GM04503 (cell line): ENCODE data around the gene CANT1.

ENCODE experiments used
- DNase-seq: peaks from one replicate; pipeline ENCODE4 v3.0.0-alpha.2; 2012; ENCODE audit warnings: low read depth

The CANT1 gene

DNA sequence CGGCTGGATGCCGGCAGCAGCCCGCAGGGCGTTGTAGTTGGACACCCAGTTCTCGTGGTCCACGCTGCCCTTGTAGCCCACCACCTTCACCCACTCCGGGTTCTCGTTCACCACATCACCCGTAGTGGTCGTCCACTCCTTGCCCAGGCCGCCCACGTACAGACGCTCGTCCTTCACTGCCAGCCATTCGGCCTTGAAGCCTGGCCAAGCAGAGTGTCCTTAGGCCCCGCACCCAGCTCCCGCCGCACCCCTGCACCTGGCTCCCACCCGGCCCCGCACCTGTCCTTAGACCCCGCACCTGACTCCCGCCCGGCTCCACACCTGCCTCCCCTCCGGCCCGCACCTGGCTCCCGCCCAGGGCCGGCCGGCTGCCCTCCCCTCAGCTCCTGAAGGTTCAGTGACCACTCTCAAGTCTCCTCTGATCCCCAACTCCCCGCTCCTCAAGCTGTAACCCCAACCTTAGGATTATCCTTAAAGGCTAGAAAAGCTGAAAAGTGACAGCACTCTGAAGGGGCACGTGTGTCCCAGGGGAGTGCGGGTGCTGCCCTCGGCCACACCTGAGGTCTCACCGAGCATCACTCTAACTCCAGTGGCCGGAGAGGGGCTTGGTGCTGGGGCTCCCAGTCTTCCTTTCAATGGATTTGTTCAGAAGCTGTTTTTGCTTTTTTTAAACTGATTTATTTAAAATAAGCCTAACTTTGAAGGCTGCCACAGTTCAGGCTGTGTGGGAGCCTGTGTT is 14.4 kb downstream of the CANT1 start:
- no peak for DNase-seq

DNA sequence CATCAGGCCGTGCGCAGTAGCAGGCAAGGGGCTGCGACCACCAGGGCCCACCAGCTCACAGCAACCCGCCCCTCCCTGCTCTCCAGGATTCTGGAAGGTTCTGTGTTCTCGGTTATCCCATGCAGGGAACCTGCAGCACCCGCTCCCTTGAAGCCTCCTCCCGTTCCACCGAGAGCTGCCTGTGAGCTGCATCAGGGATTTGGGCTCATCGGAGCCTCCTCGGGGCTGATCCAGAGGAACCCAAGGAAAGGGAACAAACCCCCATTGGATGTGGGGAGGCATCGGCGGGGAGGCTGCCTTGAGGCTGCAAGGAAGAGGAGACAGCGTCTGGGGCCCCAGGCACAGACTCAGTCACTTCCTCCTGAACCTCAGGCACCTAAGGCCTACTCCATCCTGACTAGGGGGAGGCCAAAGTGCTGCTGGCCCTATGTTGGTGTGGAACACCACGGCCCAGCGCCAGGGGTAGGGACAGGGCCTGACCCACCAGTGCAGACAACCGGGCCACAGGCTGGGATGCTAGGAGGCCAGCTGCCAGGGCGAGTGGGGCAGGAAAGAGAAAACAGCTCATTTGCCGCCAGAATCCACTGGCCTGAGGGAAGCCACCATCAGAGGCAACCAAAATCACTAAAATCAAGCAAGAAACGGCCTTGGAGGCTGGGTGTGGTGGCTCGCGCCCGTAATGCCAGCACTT is 15.4 kb downstream of the CANT1 start:
- no peak for DNase-seq

DNA sequence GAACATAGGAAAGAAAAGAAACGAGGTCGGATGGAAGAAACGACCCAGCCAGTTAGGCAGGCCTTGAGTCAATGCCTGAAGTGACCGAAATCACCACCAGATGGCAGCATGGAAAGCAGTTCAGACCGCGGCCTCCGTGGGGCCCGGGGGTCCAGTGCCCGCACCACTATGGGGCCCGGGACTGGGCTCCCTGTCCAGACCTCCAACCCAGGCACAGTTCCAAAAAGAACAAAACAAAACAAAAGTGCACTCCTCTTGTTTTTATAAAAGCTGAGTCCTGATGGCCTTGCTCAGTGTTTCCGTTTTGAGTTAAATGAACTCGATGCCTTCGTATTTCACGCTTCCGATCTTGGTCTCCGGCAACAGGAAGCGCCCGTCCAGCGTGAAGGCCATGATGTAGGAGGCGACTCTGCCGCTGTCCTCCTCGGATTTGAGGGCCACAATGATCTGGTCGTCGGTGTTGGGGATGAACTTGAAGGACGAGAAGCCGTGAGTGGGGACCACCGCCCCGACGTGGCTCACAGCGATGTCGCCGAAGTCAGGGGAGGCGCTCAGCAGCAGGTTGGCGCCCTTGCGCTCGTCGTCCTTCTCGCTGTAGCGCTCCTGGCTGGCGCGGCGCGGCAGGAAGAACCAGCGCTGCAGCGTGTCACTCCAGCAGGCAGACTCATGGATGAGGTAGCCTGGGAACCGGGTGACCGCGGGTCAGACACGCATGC is 16.2 kb downstream of the CANT1 start:
- DNase-seq, result no peak

DNA sequence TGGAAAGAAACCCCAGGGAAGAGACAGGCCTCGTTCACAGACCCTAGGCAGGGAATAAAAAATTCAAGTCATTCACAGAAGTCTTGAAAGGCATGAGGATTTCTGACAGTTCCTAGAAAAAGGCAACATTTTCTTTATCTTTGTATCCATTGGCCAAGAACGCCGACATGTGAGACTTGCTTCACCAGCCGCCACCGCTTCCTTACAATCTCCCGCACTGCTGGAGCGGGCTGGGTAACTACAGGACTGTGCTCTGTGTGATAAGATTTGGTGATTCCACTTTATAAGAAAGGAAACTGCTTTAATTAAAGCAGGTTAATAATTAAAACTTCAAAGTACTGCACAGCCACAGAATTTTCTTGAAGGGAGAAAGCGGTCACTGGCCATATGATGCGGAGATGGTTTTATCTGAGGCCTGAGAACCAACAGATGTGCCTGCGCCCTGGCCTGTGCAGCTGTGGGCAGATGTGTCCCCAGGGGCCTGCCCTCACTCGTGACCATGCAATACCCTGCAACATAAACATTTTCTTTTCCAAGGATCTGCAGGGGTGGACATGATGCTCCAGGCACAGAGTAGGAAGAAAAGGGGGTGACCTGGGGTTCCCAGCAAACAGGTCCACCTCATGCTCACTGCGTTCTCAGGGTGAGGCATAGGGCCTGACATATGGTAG is 16.9 kb downstream of the CANT1 start:
- DNase-seq, result no peak

DNA sequence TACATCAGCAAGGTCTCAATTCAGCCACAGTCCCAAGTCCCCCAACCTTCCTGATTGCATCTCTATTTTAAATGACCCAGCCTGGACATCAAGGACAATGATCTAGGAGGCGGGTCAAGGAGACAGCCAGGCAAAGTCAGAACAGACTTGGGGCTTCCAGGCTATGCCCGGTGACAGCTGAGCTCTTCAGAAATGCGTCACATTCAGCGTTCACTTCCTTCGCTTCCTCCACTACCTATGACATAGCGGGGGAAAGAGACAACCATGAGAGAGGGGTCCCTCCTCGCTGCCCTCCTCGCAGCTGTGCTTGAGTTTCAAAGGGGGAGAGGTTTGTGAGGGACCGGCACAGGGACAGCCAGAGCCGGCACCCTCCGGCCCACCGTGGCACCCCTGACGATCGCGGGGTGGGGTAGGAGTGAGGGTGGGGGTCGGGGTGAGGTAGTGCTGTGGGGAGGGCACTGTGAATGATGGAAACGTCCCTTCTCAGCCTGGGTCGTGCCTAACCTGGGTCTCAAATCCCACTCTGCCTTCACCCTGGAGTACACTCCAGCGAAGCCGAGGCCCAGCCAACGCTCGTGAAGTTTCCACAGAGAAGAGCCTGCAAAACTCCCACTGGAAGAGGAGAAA is 17.5 kb downstream of the CANT1 start:
- no peak for DNase-seq

DNA sequence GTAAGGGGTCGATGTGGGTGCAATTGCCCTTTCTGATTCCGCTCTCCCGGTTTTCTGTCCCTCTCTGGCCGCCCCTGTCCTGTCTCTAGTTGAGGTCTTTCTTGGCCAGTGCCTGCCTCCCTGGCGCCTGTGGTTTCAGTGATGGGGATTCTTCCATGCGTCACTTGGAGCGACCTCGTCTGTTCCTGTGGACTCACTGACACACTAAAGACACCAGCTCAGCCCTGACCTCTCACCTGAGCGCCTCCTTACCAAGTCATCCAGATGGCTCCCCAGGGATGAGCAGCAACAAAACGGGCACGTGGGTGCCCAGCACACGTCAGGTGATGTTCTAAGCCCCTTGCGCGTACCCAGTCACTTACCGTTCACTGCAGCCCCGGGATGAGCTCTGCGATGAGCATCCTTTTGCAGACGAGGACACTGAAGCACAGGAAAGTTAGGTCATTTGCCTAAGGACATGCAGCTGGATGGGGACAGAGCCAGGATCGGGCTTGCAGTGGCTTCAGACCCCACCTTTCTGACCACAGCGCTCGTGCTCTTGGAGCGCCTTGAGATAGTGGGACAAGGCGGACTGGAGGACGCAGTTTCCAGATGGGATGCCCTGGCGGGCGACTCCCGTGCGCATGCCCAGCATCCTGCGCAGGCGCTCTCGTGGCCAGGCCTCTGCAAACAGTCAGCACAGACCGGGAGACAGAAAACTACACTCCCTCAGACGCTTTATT is 18.4 kb downstream of the CANT1 start:
- no peak for DNase-seq

DNA sequence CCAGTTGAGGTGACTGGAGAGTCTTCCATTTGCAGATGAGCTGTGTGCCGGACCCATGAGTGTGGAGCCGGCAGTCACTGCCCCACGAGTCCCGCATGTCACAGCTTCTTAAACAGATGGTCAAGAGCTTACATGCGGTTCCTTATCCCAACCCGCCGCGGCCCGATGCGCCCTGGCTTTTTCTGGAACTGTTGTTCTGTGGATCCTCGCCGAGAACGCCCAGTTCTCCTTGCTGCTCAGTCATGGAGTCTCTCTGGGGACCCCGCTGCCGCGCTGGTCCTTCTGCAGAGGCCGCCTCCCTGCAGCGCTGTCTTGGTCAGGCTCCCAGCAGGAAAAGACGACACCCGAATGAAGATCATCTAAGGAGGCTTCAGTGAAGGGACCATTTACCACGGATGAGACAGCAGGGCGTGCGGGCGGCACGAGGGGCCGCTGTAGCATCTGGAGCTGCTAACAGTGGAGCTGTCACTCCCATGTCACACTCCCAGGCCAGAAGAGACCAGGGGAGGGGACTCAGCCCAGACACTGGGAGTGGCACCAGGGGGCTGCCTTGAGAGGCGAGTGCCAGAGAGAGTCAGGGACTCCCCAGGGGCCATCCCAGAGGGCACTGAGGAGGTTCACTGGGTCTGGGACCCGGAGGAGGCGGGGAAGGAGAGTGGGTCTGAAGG is 19.1 kb downstream of the CANT1 start:
- no peak for DNase-seq

DNA sequence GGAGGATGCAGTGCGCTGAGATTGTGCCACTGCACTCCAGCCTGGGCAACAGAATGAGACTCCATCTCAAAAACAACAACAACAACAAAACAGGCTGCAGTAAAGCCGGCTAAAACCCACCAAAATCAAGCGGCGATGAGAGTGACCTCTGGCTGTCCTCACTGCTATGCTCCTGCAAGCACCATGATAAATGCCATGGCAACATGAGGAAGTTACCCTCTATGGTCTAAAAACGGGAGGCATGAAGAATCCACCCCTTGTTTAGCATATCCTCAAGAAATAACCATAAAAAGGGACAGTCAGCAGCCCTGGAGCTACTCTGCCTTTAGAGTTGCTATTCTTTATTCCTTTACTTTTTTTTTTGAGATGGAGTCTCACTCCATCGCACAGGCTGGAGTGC is 21.4 kb downstream of the CANT1 start:
- no peak for DNase-seq

DNA sequence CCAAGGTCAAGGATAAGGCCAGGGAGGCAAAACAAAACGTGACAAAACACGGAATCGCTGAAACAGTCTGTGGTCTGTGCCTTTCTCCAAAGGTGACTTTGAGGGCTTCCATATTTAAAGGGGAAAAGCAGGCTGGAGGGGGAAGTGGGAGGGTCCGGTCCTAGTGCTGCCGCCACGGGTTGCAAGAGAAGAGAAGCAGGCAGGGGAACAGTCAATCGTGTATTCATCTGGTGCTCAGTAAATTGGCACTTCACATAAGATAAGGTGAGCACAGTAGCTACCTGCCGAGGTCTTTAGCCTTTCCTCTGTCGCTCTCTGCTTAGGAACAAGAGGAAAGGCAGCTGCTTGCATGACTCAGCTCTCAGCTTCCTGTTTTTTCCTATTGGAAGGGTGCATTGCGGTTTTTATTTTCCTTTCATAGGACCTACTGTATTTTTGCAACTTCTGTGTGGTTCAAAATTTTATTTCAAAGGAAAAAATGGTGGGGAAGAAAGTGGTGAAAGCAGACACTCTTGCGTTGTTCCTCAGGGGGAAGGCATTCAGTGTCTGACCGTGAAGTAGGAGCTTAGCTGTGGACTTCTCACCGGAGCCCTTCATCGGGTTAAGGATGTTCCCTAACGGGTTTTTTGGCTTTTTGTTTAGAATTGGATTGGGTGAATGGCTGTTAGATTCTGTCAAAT is 22.8 kb downstream of the CANT1 start:
- no peak for DNase-seq

DNA sequence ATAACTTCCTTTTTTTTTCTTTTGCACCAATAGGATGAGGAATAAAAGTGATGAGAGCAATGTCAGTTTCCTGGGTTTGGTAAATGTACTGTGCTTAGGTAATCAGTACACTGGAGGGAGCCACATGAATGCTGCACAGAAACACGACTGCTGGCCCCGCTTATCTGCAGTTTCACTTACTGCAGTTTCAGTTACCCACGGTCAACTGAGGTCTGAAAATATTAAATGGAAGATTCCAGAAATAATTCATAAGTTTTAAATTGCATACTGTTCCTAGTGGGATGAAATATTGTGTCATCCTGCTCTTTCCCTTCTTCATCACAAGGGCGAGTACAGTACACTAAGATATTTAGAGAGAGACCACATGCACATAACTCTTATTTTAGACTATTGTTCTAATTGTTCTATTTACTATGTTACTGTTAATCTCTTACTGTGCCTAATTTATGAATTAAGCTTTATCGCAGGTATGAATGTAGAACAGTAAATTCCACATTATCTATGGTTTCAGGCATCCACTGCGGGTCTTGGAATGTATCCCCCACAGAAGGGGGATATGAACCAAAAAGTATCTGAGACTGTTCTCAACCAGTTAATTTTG is 23.4 kb downstream of the CANT1 start:
- DNase-seq, result no peak

DNA sequence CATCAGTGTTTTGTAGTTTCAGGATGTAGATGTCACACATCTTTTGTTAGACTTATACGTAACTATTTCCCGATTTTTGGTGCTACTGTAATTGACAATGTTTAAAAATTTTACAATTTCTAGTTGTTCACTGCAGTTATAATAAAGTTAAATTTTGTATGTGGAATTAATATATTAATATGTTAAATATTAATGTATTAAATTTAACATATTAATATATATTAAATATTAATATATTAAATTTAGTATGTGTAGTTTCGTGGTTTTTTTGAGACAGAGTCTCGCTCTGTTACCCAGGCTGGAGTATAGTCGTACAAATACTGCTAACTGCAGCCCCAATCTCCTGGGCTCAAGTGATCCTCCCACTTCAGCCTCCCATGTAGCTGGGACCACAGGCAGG is 24.2 kb downstream of the CANT1 start:
- no peak for DNase-seq

DNA sequence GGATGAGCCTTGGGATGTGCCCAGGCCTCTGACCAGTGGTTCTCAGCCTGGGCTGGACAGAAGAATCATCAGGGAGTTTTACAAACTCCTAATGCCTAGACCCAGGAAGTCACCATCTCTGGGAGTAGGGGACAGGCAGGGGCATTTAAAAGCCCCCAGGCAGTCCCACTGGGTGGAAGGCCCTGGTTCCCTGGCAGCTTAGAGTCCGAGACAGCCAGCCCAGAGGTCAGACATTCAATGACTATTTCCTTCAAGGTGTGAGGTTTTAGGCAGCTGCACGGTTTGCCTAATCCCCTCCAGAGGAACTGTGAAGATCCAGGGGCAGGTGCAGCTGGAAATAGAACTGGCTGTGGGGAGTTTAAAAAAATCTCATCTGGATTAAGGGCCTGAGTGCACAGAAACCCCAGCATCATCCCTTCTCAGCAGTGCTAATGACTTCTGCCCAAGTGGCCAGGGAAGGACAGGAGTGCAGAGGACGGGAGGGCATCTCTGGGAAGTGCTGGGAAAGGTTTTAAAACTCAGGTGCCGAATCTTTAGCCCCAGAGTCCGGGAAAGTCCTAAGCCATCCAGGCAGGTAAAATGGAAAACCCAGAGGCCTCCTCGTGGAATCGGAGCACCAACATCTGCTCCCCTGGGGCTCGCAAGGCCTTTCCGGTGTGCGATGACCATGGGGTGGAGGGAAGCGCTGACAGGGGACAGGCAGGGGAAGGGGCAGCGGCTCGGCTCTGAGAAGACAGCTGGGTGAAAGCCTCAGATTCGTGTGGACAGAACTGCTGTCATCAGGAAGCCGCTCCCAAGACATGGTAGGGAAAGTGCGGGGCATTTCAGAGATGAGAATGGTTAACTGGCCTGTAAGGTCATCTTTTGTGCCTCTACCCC is 28.3 kb downstream of the CANT1 start:
- no peak for DNase-seq

DNA sequence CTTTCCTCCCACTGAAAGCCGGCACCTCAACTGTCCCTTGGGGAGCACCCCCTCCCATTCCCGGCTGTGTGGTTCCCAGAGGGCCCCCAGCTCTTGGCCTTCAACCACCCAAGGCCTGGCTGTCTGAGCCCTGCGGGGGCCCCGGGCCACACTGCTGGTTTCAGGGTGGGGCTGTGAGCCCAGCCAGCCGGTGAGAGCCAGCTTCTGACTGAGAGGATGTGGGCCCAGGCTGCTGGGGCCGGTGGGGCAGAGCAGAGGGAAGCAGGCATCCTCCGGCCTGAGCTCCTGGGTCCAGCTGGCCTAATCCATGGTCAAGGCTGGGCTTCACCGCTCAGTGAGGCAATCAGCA is 29.0 kb downstream of the CANT1 start:
- DNase-seq, result no peak

DNA sequence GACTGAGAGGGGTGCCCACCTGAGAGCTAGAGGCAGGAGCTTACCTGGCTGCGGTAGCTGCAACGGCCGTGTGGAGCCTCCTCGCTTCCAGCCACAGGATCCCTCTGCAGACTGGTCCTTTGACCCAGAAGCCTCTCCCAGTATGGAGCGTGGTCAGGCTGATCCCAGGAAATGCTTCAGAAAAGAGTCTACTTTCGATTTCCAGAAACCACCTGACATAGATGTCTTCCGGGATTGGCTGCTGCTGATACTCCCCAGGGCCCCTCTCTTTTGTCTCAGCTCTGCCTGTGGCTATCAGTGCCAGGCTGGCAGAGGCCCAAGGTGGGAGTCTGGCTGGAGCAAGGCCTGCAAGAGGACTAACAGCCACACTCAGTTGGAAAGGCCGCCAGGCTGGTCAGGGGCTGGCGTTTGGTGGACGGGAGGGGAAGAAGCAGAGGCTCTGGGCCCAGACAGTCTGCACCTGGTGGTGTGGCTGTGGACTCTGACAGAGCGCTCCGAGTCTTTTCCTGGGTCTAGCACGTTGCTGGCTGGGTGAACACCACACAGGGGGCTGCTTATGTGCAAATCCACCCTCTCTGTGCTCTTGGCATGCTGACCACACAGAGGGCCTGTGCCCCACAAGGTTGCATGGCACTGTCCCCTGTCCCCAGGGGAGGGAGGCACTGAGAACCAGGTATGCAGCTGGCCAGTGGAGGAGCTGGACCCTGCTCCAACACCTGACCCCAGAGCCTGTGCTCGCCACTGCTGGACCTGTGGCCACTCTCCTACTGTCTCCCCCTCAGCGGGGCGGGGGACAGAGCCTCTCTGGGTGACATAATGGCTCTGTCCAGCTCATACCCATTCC is 29.6 kb downstream of the CANT1 start, which contains the start of gene LGALS3BP:
Gene LGALS3BP (minus strand): TSS at position 144 of the 844 bp plus-strand sequence. CDS start 2,732 bp downstream, outside the sequence.
- no peak for DNase-seq

DNA sequence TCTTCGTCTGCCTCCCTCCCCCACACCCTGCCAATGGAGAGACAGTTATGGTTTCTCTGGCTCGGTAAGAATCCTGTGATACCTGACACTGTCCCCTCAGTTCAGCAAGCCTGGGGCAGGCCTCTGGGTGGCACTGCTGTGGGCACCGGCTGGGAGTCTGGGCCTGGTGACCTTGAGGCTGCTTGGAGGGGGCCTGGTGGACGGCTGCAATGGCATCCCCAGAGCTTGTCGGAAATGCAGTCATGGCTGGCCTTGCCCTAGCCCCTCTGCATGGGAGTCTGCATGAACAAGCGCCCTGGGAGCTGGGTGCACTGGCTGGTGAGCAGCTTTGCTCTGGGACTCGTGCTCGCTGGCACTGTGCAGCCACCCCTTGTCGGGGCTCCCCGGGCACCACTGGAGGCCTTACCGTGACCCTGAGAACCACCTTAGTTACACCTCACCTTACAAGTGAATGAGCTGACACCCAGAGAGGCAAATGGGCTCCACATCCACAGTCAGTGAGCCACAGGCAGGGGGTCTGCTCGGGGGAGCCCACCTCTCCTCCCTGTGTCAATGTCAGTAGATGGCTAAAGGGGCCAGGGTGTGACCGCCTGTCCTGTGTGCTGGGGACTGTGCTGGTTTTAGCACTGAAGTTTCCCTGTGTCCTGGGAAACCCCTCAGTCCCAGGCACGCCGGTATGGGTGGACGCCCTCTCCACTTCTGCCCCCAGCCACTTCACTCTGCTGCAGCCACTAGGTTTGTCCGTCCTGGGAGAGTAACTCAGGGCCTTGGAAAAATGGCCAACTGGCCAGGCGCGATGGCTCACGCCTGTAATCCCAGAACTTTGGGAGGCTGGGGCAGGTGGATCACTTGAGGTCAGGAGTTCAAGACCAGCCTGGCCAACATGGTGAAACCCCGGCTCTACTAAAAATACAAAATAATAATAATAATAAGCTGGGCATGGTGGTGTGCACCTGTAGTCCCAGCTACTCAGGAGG is 31.3 kb downstream of the CANT1 start:
- no peak for DNase-seq

DNA sequence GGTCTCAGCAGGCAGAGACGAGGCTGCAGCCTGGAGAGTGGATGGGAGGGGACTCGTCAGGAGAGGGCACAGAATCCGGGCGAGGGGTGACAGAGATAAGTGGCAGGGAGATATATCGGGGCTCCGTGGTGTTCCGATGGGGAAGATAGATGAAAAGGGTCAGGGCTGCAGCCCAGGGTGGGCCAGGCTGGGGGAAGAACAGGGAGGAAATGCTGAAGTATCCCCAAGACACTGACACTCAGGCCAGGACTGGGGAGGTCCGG is 32.0 kb downstream of the CANT1 start:
- DNase-seq, result no peak
